ENCODE results near the gene MC1R.
"Not testable (repeated sequence)": the region's sequence is repeated elsewhere in the genome, so short reads cannot be mapped to it uniquely, and the experiment has no call there.

Gene MC1R

DNA sequence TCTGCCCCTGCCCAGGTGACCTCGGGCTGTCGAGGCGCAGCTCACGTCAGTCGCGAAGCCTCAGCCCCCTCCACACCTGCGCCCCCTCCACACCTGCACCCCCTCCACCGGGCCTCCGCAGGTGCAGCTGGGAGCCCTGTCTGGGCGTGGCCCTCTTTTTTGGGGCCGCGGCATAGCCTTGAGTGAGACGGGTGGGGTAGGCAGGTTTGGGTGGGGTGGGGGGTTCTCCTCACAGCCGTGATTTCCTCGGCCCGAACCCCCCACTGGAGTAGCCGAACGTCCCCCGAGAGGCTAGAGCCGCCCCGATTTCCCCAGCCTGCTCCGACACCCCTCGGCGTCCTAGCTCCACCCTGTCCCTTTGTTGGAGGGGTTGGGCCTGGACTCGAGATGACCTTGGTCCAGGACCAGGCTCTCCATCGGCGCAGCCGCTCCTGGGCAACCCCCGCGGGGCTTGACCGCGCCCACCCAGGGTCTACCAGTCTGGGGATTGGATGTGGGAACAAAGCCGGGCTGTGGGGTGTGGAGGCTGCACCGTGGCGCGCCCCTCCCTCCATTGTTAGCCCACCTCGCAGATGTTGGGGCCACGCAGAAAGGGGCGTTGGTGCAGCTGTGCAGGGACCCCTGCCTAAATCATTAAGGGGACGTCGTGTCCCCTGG is 5.1 kb downstream of the MC1R start:
- peak in 16 of 42 donors; percentile 15 to 62 (median 48) for DNase-seq
- intact Hi-C loops (cut with DNase I): no loop called here

DNA sequence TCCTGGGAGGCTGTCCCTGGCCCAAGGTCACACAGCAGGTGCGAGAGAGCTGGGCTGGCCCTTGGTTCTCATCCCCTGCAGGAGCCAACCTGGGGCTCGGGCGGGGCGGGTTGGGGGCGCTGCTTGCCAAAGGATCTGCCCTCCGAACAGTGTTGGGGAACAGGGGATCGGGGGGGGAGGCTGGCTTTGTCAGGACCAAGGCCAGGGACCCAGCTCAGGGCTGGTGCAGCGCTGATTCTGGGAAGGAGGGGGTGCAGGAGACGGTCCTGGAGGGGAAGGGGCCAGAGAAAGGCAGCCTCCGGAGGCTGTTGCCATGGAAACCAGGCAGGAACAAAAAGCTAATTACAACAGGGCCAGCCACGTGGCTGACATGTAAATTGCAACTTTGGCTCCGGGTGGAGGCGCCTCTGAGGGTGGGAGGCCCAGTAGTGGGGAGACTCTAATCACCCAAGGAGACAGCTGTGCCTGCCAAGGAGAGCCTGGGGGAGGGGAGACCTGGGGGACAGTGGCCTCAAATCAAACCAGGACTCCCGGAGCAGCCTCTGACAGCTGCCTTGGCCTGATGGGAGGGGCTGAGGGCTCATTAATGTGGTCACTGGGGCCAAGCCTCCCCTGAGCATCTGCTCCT is 5.7 kb downstream of the MC1R start:
- peak in 40 of 42 donors; percentile 37 to 89 (median 71) for DNase-seq
- intact Hi-C loops (cut with DNase I): no loop called here

- intact Hi-C loops (cut with DNase I): no loop called here
- no peak for DNase-seq
Measured at GRCh38 chr16:89924925-89925307, 6.3 kb downstream of the MC1R start.

- intact Hi-C loops (cut with DNase I): no loop called here
- DNase-seq: peak in 16 of 42 donors; percentile 28 to 68 (median 45)
Measured at GRCh38 chr16:89925596-89926079, 7.0 kb downstream of the MC1R start.

GRCh38 chr16:89931305-89931896 is 12.7 kb downstream of the MC1R start:
- intact Hi-C loops (cut with DNase I): no loop called here
- DNase-seq: no peak

DNA sequence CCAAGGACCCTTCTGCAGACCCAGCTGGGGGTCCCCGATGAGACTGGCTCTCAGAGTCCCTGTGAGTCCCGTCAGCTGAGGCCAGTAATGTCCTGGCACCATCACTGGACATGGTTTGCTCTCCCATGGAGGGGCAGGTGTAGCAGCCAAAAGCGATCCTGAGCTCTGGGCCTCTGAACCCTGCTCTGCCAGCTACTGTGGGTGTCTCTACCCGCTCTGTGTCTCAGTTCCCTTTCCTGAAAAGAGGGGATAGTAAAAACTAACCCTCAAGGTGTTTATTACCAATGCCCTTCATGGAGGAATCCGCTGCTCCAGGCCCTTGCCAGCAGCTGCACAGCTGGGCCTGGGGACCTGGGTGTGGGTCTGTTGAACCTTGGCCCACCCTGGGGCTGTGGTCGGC is 13.3 kb downstream of the MC1R start:
- no peak for DNase-seq
- intact Hi-C loops (cut with DNase I): no loop called here

GRCh38 chr16:89934019-89934418 is 15.4 kb downstream of the MC1R start:
- DNase-seq; intact Hi-C loops (cut with DNase I): not testable (repeated sequence)

DNA sequence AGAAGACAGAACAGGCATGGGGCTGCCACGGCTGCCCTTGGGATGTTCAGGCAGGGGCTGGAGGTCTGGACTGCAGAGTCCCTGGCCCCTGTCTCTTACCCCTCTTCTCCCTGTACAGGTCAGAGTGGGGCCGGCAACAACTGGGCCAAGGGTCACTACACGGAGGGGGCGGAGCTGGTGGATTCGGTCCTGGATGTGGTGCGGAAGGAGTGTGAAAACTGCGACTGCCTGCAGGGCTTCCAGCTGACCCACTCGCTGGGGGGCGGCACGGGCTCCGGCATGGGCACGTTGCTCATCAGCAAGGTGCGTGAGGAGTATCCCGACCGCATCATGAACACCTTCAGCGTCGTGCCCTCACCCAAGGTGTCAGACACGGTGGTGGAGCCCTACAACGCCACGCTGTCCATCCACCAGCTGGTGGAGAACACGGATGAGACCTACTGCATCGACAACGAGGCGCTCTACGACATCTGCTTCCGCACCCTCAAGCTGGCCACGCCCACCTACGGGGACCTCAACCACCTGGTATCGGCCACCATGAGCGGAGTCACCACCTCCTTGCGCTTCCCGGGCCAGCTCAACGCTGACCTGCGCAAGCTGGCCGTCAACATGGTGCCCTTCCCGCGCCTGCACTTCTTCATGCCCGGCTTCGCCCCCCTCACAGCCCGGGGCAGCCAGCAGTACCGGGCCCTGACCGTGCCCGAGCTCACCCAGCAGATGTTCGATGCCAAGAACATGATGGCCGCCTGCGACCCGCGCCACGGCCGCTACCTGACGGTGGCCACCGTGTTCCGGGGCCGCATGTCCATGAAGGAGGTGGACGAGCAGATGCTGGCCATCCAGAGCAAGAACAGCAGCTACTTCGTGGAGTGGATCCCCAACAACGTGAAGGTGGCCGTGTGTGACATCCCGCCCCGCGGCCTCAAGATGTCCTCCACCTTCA is 16.2 kb downstream of the MC1R start:
- intact Hi-C loops (cut with DNase I): no loop called here
- DNase-seq: no peak

DNA sequence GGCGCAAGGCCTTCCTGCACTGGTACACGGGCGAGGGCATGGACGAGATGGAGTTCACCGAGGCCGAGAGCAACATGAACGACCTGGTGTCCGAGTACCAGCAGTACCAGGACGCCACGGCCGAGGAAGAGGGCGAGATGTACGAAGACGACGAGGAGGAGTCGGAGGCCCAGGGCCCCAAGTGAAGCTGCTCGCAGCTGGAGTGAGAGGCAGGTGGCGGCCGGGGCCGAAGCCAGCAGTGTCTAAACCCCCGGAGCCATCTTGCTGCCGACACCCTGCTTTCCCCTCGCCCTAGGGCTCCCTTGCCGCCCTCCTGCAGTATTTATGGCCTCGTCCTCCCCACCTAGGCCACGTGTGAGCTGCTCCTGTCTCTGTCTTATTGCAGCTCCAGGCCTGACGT is 17.0 kb downstream of the MC1R start:
- intact Hi-C loops (cut with DNase I); DNase-seq: not testable (repeated sequence)

DNA sequence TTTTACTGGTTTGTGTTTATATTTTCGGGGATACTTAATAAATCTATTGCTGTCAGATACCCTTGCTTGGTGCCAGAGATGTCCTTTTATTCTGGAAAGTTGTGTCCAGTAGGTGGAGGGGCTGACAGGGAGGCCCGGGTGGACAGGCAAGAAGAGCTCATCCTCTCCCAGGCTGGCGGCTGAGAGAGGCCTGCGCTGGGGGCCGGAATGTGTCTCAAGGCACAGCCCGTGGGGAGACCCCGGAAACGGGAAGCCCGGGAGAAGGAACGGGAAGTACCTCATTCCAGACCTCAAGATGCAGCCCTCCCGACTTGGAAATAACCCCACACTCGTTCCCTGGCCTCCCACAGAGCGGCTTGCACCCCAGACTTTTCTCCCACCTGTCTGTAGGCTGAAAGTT is 17.4 kb downstream of the MC1R start:
- DNase-seq: no peak
- intact Hi-C loops (cut with DNase I): no loop called here

GRCh38 chr16:89936508-89936907 is 17.8 kb downstream of the MC1R start:
- DNase-seq: no peak
- intact Hi-C loops (cut with DNase I): no loop called here

GRCh38 chr16:89936981-89937380 is 18.3 kb downstream of the MC1R start:
- DNase-seq: no peak
- intact Hi-C loops (cut with DNase I): no loop called here

DNA sequence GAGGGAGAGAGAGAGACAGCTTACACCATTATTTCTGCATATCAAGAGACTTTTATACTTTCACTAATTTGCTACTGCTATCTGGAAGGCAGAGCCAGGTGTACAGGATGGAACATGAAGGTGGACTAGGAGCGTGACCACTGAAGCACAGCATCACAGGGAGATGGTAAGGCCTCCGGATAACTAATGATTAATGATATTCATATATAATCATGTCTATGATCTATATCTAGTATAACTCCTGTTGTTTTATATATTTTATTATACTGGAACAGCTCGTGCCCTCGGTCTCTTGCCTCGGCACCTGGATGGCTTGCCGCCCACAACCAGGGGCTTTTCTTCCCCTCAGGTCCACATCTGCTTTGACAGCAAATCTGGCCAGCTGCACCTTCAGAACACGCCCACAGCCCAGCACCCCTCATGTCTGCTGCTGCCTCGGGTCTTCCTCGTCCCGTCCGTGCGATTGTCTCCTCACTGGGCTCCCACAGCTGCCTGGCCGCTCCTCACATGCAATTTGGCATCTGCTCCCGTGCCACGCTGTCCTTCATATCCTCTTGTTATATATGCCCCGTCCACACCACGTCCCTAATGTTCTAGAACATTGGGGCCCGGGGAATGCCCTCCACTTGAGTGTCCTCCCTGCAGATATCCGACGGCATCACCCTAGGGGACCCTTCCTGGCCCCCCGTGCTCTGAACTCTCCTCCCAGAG is 19.7 kb downstream of the MC1R start:
- no peak for DNase-seq
- intact Hi-C loops (cut with DNase I): no loop called here

DNA sequence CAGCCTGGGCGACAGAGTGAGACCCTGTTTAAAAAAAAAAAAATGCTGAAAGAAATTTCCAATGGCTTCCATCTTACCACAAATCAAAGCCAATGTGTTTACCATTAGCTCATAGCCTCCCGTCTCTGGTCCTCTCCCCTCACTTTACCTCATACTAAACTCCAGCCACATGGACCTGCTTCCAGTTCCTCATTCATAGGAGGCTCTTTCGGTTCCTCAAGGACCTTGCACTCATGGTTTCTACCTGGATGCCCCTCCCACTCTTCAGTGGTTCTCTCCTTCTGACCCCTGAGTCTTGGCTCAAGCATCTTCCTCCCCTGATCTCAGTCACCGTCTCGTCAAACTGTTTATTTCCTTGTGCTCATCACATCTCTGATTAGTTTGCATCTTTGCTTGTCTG is 26.1 kb downstream of the MC1R start:
- DNase-seq: no peak
- intact Hi-C loops (cut with DNase I): no loop called here

- intact Hi-C loops (cut with DNase I): no loop called here
- no peak for DNase-seq
Measured at GRCh38 chr16:89945654-89946053, 27.0 kb downstream of the MC1R start.

- DNase-seq: no peak
- intact Hi-C loops (cut with DNase I): no loop called here
Measured at GRCh38 chr16:89946515-89946914, 27.9 kb downstream of the MC1R start.

- peak in 3 of 42 donors; percentile 10 to 46 (median 38) for DNase-seq
- intact Hi-C loops (cut with DNase I): no loop called here
Measured at GRCh38 chr16:89949121-89949742, 30.6 kb downstream of the MC1R start.

DNA sequence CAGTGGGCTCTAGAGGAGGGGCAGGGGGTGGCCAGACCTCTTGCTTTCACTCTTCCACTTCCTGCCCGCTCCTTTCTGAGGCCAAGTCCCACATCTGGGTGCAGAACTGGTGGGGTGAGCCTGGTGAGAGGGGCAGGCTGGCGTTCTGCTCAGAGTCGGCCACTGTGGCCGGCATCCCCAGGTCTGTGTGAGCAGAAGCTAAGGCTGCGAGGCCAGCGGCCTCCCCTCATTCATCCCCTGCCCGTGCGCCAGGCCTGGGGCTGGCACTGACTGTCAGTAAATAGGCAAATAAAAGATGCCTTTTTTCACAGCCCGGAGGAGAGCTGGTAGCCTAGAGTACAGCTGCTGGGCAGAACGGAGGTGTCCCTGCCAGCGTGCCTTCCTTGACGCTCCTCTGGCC is 31.1 kb downstream of the MC1R start:
- DNase-seq: peak in 13 of 42 donors; percentile 12 to 47 (median 28)
- intact Hi-C loops (cut with DNase I): no loop called here
